HCT116 (cell line): ENCODE measurements around the gene OTOGL. TPM values are rescaled to one million over a fixed set of nuclear protein-coding genes. Genes with fewer than 3 reads are reported as not detected.

ENCODE experiments used
- ATAC-seq: fragments of 200-7000 bp; cut with Tn5 transposase; 2 replicates; pipeline ENCODE4 v1.9.1; 2020; ENCODE audit warnings: mild to moderate bottlenecking, moderate library complexity
- BruUV-seq: library from RNA; stranded (reverse); fragments of 400-500 nt; replicated peaks from 2 replicates; lab custom pipeline; 2021; lab: Mats Ljungman, UMichigan
- CTCF ChIA-PET: fragments of 300-600 bp; sonication (Branson Sonifier 250); formaldehyde crosslinking; loops from one replicate; lab custom pipeline; 2021; ENCODE audit warnings: antibody characterized with exemption; lab: Charles Lee
- POLR2A ChIA-PET: fragments of 300-600, 350-600 bp; sonication (Branson Sonifier 250); formaldehyde crosslinking; loops from one replicate; lab custom pipeline; 2021; ENCODE audit warnings: antibody characterized with exemption; lab: Charles Lee
- RAD21 ChIA-PET, 2 experiments: fragments of 300-600 bp; sonication (Branson Sonifier 250); formaldehyde crosslinking; loops; one replicate each; lab custom pipeline; 2023; ENCODE audit warnings: low total read pairs in 2 of 2; ENCODE audit not compliant: uncharacterized antibody in 2 of 2, unreplicated experiment in 2 of 2, low non-redundant PET in 1 of 2; lab: Charles Lee
- DNase-seq: peaks from one replicate; pipeline ENCODE4 v3.0.0-alpha.2; 2010; ENCODE audit warnings: low read depth, low spot score
- H2AFZ ChIP-seq: fragments of 200-600 bp; shearing (Covaris generic), sonication (generic); 2 replicates; pipeline ENCODE4 v1.6.1; 2017; ENCODE audit warnings: low read depth, mixed run types, mixed read lengths, antibody characterized with exemption, low read length; ENCODE audit not compliant: poor library complexity, severe bottlenecking
- H3K27ac ChIP-seq: 2 replicates; pipeline ENCODE4 v1.5.1; 2012; ENCODE audit warnings: low read depth, low read length
- H3K27me3 ChIP-seq: fragments of 200-600 bp; sonication (generic); 2 replicates; pipeline ENCODE4 v1.6.1; 2016; ENCODE audit warnings: mixed run types, low read length, mixed read lengths; ENCODE audit not compliant: insufficient read depth
- H3K36me3 ChIP-seq, 2 experiments: fragments of 200-500 bp in 1 of 2; fragments of 200-600 bp in 1 of 2; sonication (Bioruptor generic) in 1 of 2; sonication (generic) in 1 of 2; 2 replicates each; pipeline versions ENCODE4 v1.5.1 to v1.6.1; 2014 to 2016; ENCODE audit warnings: low read length in 2 of 2, inconsistent platforms in 1 of 2, mixed read lengths in 1 of 2, mixed run types in 1 of 2; ENCODE audit not compliant: insufficient read depth in 2 of 2, control insufficient read depth in 1 of 2
- H3K4me1 ChIP-seq, 2 experiments: fragments of 200-600 bp in 1 of 2; sonication (generic) in 1 of 2; 2 replicates each; pipeline versions ENCODE4 v1.5.1 to v1.6.1; 2012 to 2017; ENCODE audit warnings: low read length in 2 of 2, inconsistent platforms in 1 of 2, mild to moderate bottlenecking in 1 of 2, mixed read lengths in 1 of 2, mixed run types in 1 of 2, moderate library complexity in 1 of 2; ENCODE audit not compliant: insufficient read depth in 2 of 2, control insufficient read depth in 1 of 2
- H3K4me2 ChIP-seq: fragments of 200-600 bp; sonication (generic); 2 replicates; pipeline ENCODE4 v1.6.1; 2017; ENCODE audit warnings: mixed run types, low read length, mixed read lengths
- H3K4me3 ChIP-seq, 2 experiments: fragments of 200-600 bp in 1 of 2; sonication (generic) in 1 of 2; replicated peaks in 1 of 2; 2 replicates each; pipeline ENCODE4 v1.5.1; 2011 to 2016; ENCODE audit warnings: low read length in 2 of 2, control low read depth in 1 of 2, low read depth in 1 of 2, mild to moderate bottlenecking in 1 of 2, mixed read lengths in 1 of 2, mixed run types in 1 of 2
- H3K79me2 ChIP-seq: fragments of 200-600 bp; sonication (generic); 2 replicates; pipeline ENCODE4 v1.6.1; 2017; ENCODE audit warnings: mild to moderate bottlenecking, mixed run types, low read length, moderate library complexity, mixed read lengths; ENCODE audit not compliant: insufficient read depth
- H3K9ac ChIP-seq: fragments of 200-600 bp; sonication (generic); 2 replicates; pipeline ENCODE4 v1.6.1; 2016; ENCODE audit warnings: low read length, mixed read lengths
- H3K9me2 ChIP-seq: fragments of 200-600 bp; sonication (generic), shearing (Covaris generic); 2 replicates; pipeline ENCODE4 v1.6.1; 2017; ENCODE audit warnings: mixed run types, mild to moderate bottlenecking, moderate library complexity; ENCODE audit not compliant: insufficient read depth
- H3K9me3 ChIP-seq, 2 experiments: fragments of 200-500 bp in 1 of 2; fragments of 200-600 bp in 1 of 2; sonication (Bioruptor generic) in 1 of 2; sonication (generic) in 1 of 2; 2 replicates each; pipeline ENCODE4 v1.6.1; 2014 to 2017; ENCODE audit warnings: low read length in 2 of 2, mixed read lengths in 2 of 2, inconsistent platforms in 1 of 2, low read depth in 1 of 2, mild to moderate bottlenecking in 1 of 2, mixed run types in 1 of 2, moderate library complexity in 1 of 2; ENCODE audit not compliant: control insufficient read depth in 1 of 2, insufficient read depth in 1 of 2
- H4K20me1 ChIP-seq: fragments of 200-600 bp; sonication (generic), shearing (Covaris generic); 2 replicates; pipeline ENCODE4 v1.6.1; 2017; ENCODE audit warnings: mixed run types, mild to moderate bottlenecking, moderate library complexity; ENCODE audit not compliant: insufficient read depth
- EGR1 ChIP-seq: IDR thresholded peaks from 2 replicates; pipeline ENCODE4 v1.6.1; 2012; ENCODE audit warnings: low read depth
- EZH2 ChIP-seq: fragments of 200-600 bp; sonication (generic); IDR thresholded peaks from 2 replicates; pipeline ENCODE4 v1.6.1; 2017; ENCODE audit warnings: antibody characterized with exemption, mixed run types
- POLR2AphosphoS5 ChIP-seq: IDR thresholded peaks from 2 replicates; pipeline ENCODE4 v1.6.1; 2011; ENCODE audit warnings: mild to moderate bottlenecking, low read depth, low read length, moderate library complexity
- YY1 ChIP-seq: IDR thresholded peaks from 2 replicates; pipeline ENCODE4 v1.6.1; 2011; ENCODE audit warnings: low read length, low read depth, moderate library complexity, mild to moderate bottlenecking; ENCODE audit not compliant: insufficient replicate concordance; ENCODE audit errors: extremely low read depth
- intact Hi-C: fragments of 100-400 bp; cut with micrococcal nuclease; formaldehyde crosslinking; loops from 2 replicates; pipeline ENCODE4 v1.10.0; 2022
- total RNA-seq: library from RNA; stranded (reverse); gene quantifications from one replicate; pipeline ENCODE4 v1.2.1, GENCODE V29; 2021; ENCODE audit not compliant: unreplicated experiment
- TF ChIP-seq, protein P1 (sequence below): IDR thresholded peaks from 2 replicates; pipeline ENCODE4 v1.6.1; 2012
- TF ChIP-seq, protein P2 (sequence below): IDR thresholded peaks from 2 replicates; pipeline ENCODE4 v1.6.1; 2011; ENCODE audit warnings: mild to moderate bottlenecking, low read length, moderate library complexity; ENCODE audit not compliant: insufficient replicate concordance; ENCODE audit errors: extremely low read depth

The OTOGL gene
- total RNA-seq, 1 experiment from 2014 or later = not detected

GRCh38 chr12:80192087-80192486 is 92.8 kb downstream of the OTOGL start:
- H4K20me1 ChIP-seq = no peaks in the 10 kb centered on the region
- ATAC-seq (no peak), DNase-seq (no peak)
- no peaks in the 10 kb centered on the region for H3K79me2 ChIP-seq
- no peak overlapping the region for H3K27ac ChIP-seq
- H3K9me3 ChIP-seq = no peaks in the 10 kb centered on the region
- H3K9ac ChIP-seq = no peak overlapping the region
- ChIA-PET RAD21 (no interaction called here), POLR2A (no interaction called here), CTCF (interaction anchor here (1.3 kb wide), 1 partner anchor 1066 kb away, joined by 4 read pairs; no protein-coding TSS in a partner anchor)
- H2AFZ ChIP-seq = no peak overlapping the region
- no peaks in the 10 kb centered on the region for H3K27me3 ChIP-seq
- peaks cover 9 to 11% of the 10 kb centered on the region in 2 experiments; a peak in 3 of 4 replicates for H3K4me1 ChIP-seq
- TF ChIP-seq, protein P1, sequence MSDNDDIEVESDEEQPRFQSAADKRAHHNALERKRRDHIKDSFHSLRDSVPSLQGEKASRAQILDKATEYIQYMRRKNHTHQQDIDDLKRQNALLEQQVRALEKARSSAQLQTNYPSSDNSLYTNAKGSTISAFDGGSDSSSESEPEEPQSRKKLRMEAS = no peak
- TF ChIP-seq POLR2AphosphoS5 = no peak
- no peak for TF ChIP-seq EZH2
- no peak for TF ChIP-seq EGR1
- no peaks in the 10 kb centered on the region for H3K9me2 ChIP-seq
- intact Hi-C loops = loop anchor here (10.0 kb wide), 1 partner anchor 223 kb away; no protein-coding TSS in a partner anchor
- no peak overlapping the region for H3K4me3 ChIP-seq
- H3K4me2 ChIP-seq = no peak overlapping the region
- BruUV-seq = no TSS peak
- no peaks in the 10 kb centered on the region for H3K36me3 ChIP-seq

DNA sequence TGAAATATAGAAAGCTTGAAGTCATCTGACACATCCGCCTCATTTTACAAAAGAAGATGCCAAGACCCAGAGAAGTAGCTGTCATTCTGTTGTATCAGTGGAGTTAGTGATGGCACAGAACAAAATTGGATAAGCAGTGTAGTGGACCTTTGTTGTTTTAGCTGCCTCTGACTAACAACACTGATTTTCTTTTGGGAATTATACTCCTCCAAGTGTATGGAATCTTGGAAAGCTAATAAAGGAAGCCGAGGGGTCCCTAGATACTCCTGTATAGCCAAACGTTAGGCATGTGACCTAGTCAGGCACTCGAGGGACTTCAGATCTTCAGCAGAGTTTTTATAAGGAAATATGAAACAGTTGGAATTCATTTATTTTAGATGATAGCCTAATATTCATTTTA is 94.5 kb downstream of the OTOGL start:
- Histone ChIP-seq H3K9ac (no peak overlapping the region), H3K36me3 (no peaks in the 10 kb centered on the region), H3K9me3 (no peaks in the 10 kb centered on the region), H2AFZ (no peak overlapping the region), H4K20me1 (no peaks in the 10 kb centered on the region), H3K27ac (no peak overlapping the region), H3K79me2 (no peaks in the 10 kb centered on the region), H3K4me3 (no peak overlapping the region), H3K27me3 (no peaks in the 10 kb centered on the region), H3K4me2 (no peak overlapping the region), H3K4me1 (no peaks in the 10 kb centered on the region), H3K9me2 (no peaks in the 10 kb centered on the region)
- no TSS peak for BruUV-seq
- RAD21 ChIA-PET = no interaction called here
- POLR2A ChIA-PET = no interaction called here
- CTCF ChIA-PET = interaction anchor here (1.1 to 1.3 kb wide), 2 partner anchors 77 to 1064 kb away, joined by 6 to 9 read pairs; no protein-coding TSS in a partner anchor
- TF ChIP-seq YY1 (no peak), EZH2 (no peak), POLR2AphosphoS5 (no peak)
- TF ChIP-seq, protein P2, sequence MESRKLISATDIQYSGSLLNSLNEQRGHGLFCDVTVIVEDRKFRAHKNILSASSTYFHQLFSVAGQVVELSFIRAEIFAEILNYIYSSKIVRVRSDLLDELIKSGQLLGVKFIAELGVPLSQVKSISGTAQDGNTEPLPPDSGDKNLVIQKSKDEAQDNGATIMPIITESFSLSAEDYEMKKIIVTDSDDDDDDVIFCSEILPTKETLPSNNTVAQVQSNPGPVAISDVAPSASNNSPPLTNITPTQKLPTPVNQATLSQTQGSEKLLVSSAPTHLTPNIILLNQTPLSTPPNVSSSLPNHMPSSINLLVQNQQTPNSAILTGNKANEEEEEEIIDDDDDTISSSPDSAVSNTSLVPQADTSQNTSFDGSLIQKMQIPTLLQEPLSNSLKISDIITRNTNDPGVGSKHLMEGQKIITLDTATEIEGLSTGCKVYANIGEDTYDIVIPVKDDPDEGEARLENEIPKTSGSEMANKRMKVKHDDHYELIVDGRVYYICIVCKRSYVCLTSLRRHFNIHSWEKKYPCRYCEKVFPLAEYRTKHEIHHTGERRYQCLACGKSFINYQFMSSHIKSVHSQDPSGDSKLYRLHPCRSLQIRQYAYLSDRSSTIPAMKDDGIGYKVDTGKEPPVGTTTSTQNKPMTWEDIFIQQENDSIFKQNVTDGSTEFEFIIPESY = no peak
- ATAC-seq = no peak
- intact Hi-C loops = loop anchor here (2.0 to 10.0 kb wide), 3 partner anchors 221 to 1065 kb away; no protein-coding TSS in a partner anchor
- no peak for DNase-seq
